Activated T-cell treated with anti-CD3 and anti-CD28 coated beads for 48 hours (primary cell): ENCODE data around the gene BUD13.

Experiments
- DNase-seq: peaks from one replicate; pipeline ENCODE4 v3.0.0-alpha.2; 2020; ENCODE audit warnings: low read depth

BUD13 gene

DNA sequence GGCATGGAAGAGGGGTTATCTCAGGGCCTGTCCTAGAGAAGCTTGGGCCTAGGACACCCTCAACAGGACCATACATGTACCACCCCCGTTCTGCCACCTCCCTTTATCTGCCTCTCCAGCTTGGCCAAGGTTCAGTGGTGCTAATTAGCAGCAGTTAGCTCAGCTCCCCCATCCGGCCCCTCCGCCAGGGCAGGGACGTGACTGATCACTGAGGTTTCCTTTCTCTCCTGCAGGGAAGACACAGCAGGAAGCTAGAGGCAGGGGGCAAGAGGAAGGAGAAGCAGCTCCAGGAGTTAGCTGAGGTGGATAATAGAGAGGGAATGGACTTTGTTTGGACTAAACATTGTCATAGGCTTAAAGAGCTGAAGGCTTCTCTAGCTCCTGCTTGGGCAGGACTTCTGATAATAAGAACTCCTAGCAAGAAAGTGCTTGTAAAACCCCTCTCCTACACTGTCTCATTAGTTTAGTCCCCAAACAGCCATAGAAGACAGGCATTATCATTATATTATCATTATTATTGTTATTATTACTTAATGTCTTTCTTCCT, 53.8 kb downstream of the BUD13 start:
- no peak for DNase-seq

DNA sequence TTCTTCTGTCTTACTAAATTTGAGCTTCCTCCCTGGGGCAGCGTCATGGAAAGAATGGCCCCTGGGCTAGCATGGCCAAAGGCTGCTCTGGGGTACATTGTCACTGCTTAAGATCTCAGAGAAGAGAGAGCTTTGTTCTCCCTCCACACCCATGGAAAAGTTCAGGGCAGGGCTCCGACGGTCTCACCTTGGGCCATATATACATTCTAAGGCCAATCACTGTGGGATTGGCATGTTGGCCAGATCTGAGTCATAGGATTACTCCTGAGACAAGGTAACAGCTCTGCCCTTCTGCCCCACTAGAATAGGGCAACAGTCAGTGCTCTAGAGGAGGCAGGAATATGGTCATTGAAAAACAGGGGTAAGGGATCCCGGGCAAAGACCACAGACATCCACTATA, 56.2 kb downstream of the BUD13 start:
- no peak for DNase-seq

DNA sequence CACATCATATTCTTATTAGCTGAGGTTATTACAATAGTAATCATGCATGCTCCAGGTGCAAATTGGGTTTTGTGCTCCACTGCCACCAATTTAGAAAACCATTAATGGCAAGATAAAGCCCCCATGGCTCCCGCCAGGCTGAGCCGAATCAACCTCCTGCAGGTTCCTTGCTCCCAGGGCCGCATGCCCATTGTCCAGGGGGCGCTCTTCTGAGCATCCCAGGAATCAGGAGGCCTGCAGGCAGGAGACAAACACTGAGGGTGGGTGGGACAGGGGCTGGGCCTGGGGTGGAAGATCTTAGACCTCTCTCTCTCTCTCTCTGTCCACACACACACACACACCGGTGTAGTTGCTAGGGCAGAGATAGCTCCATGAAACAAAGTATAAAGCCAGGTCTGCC, 57.4 kb downstream of the BUD13 start:
- no peak for DNase-seq

DNA sequence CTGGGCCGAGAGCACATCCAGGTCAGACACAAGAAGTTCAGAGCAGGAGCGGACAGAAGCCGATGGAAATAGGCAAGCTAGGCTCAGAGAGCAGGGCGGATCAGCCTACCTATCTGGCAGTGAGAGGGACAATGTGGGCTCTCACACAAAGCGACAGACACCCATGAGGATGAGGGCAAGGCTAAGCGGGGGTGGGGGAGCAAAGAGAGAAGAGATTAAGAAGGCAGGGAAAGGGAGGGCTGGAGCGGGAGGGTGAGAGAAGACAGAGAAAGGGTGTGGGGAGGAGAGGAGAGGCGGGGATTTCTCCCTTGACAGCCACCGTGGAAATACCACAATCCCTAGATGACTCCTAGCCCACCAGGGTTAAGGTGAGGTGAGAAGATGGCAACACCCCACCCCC, 57.9 kb downstream of the BUD13 start:
- DNase-seq = no peak

DNA sequence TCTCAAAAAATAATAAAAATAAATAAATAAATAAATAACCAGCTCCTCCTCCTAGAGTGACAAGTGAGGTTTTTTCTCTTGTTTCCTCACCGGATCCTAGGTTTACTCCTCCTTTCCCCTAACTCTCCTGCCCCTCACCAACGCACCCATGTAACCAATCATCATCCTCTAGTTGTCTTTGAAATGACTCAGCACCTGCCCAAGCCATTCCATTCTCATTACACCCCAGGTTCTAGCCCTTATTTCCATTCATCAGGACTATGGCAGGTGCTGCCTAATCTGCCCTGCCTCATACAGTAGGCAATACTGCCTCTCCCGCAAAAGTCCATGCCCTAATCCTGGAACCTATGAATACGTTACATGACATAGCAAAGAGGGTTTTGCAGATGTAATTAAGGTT, 60.4 kb downstream of the BUD13 start:
- no peak for DNase-seq

DNA sequence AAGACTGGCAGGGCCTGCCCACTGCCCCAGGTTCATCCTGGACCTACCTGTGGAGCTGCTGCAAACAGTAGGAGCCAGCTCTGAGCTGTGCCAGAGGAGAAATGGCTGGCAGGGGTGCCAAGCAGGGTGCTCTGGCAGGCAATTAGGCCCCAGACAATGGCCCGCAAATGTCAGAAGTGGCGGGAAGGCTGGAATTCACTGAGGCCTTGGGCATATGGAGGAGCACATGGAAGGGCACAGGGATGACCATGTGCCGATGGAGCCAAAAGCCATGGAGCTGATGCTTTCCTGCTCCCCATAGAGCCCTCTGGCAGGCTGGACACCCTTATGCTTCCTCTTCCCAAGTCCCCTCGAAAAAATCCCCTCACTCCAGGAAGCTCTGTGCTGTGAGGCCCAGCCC, 62.0 kb downstream of the BUD13 start:
- DNase-seq = no peak

DNA sequence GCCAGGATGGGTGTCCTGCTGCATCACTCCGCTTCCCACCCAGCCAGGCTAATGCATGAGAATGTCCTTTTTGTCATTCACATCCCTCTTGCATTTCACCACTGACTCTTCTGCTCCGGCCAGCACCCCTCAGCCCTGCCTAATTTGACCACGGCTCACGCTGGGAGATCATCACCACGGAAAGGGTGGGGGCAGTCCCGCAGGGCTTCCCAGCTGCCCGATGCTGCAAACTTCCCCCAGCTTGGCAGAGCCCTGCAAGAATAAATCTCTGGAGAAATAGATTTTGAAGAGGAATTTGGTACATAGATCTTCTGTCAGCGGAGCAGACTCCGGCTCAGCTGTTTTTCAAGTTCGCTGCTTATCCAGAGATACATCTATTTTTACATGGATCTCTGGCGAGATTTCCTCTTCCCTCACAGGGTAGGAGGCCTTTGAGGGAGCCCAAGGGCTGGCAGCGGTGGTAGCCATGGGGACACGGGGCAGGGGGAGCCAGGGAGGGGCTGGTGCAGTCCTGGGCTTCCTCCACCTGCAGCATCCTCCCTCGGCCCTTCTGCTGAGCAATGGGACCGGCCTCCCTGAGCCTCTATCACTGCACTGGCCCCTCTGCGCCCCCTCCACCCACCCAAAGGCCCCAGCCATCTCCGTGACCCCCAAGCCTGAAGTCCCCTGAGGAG, 62.6 kb downstream of the BUD13 start:
- DNase-seq = no peak

DNA sequence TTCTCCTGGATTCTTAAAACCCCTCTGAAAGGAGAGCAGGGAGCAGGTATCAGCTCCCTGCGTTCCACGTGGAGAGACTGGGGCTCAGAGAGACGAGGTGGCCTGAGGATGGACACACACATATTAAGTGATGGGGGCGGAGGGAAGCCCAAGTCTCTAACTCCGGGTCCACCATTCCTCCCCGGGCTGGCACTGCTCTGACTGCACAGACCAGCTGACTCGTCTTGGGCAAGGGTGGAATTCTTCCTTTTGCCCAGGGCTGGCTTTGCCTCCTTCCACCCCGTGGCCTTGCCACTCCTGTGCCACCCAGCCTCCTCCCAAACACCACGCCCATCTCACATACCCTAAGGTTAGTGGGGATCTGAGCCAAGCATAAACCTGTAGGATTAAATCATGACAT, 65.0 kb downstream of the BUD13 start:
- no peak for DNase-seq

DNA sequence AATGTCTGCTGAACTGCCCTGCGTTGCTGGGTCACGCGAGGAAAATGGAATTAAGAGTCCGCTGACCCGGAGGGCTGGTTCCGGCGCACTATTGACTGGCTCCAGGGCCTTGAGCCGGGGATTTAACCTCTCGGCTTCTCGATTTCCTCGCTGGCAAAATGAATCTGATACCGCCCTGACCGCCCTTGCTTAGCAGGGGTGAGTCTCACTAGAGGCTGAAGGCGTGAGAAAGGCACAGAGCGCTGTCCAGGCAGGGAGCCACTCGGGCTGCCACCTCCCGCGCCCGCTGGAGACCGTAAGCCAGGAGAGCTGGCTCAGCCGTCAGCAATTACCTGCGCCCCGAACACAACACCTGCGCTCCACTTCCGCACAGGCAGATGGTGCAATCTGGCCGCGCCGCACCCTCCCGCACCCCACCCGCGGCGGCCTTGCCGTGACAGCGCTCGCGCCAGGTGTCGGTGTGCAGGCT, 65.6 kb downstream of the BUD13 start:
- DNase-seq = no peak

DNA sequence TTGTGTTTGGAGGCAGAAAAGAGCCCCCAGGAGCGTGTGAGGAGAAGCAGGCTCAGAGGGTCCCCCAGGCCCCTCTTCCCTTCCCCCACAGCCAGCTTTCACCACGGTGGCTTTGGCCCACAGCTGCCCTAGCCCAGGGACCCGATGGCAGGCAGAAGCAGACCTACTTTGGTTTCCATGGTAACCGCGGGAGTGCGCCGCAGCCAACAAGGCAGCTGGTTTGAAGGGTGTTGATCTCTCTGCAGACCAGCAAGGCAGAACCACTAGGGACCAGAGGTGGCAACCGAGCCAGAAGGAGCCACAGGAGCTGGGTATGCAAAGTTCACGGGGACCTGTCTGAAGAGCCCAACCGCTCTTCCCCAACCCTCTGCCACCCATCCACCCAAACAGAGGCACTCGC, 69.4 kb downstream of the BUD13 start:
- no peak for DNase-seq

DNA sequence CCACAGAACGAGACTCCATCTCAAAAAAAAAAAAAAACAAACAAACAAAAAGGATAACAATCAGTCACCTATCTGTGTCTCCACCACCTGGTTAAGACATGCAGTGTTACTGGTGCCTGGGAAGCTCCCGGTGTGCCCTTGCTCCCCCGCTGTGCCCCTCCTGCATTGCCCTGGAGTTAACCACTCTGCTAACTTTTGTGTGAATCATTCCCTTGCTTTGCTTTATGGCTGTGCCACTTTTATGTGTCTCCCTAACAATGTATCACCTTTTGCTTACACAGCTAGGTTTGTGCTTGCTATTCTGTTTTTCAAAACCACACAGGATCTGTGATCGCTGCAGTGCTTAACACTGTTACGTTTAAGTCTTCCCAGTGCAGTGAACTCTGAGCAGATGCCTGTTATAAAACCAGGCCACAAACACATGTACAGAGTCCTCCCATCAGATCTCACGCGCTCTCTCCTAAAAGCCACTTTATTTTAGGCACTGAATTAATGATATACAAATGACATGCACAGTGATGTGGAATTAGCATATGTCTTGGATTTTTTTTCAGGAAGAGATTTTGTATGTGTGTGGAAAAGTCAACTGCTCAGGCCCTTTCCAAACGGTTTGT, 69.9 kb downstream of the BUD13 start:
- no peak for DNase-seq

DNA sequence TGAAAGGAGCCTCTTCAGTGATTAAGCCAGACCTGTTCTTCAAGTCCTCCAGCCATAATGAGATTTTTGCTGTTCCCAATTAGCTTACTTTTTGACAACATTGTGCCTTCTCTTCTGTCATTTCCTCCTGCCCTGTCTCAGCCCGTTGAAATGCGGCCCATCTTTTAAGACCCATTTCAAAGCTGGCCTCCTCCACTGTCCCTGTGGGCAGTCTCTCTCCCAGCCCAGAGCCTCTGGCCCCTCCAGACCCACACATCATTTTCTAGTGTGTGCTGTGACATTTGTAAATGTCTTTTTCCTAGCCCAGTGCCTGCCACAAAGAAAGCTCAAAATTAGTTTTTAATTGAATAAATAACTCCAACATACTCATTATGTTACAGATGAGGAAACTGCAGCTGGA, 70.9 kb downstream of the BUD13 start:
- DNase-seq = no peak

DNA sequence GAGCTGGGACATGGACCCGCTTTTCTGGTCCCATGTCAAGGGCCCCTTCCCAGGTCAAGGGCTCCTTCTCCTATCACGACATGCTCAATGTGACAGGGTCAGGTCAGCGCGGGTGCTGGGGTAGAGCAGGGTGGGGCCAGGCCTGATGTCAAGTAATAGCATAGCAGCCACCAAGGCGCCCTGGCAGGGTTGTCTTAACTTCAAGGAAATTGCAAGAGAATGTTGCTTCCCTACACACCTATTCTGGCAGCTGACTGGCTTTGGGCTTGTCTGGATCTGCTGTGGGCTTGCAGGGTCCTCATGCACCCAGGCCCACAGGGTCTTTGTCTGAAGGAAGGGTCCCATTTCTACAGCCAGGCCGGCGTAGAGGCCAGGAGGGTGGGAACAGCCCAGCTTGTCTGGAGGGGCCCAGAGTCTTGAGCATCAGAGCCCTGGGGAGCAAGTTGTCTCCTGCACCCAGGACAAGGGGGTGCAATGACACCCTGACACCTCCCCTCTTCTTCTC, 71.4 kb downstream of the BUD13 start:
- no peak for DNase-seq

DNA sequence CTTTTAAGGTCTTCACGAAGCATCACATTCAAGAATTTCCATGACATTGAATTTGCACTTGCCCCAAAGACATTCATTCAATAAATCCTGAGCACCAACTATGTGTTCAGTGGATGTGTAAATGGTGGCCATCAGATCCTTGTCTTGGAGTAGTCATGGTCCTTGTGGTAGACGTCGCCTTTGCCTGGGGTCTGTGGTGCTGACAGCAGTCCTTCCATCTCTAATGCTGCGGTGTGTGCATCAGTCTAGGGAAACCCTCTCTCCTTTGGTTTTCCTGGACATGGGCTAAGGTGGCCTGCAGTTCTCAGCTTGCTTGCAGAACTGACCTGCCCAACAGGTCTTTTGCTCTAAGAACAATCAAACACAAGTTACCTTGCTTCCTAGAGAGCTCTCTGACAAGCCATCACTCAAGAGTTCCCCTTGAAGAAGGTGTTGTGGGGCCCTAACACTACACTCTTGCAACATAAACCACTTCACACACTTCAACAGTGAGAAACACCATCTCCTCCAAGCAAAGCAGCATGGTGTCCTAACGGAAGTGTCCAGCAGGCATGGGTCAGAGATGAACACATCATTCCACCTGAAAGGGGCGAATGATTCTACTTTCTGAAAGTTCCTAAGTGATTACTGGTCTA, 72.1 kb downstream of the BUD13 start:
- DNase-seq = no peak
